Transverse colon (tissue), 4 donors: Measurements from ENCODE around the gene ITM2C. TPM values are rescaled to one million over a fixed set of nuclear protein-coding genes. Genes with fewer than 3 reads are reported as not detected.
A peak's percentile ranks its signal among the peaks of the same experiment; 100 is the strongest.

Experiments
- DNase-seq: peaks from one replicate; pipeline ENCODE4 v3.0.0-alpha.2; 2019
- H3K27ac ChIP-seq, 4 donors: fragments of 200-600 bp; sonication (generic); 2 replicates each; pipeline ENCODE4 v1.5.1; 2016 to 2018; ENCODE audit warnings: inconsistent platforms in 4 of 4
- H3K27me3 ChIP-seq: fragments of 200-600 bp; sonication (generic); 2 replicates; pipeline ENCODE4 v1.5.1; 2017; ENCODE audit warnings: inconsistent platforms
- H3K36me3 ChIP-seq, 4 donors: fragments of 200-600 bp; sonication (generic); 2 replicates each; pipeline ENCODE4 v1.5.1; 2017 to 2019; ENCODE audit warnings: inconsistent platforms in 4 of 4
- H3K4me1 ChIP-seq, 4 donors: fragments of 200-600 bp; sonication (generic); 2 replicates each; pipeline ENCODE4 v1.5.1; 2017 to 2020; ENCODE audit warnings: inconsistent platforms in 4 of 4
- H3K4me3 ChIP-seq, 4 donors: fragments of 200-600 bp; sonication (generic); 1 replicate in 1 of 4; 2 replicates in 3 of 4; pipeline versions ENCODE4 v1.5.1 to v1.6.1; 2017 to 2019; ENCODE audit warnings: inconsistent platforms in 4 of 4
- H3K9me3 ChIP-seq, 2 donors: fragments of 200-600 bp; sonication (generic); 2 replicates each; pipeline ENCODE4 v1.5.1; 2017 to 2019; ENCODE audit warnings: inconsistent platforms in 2 of 2
- EP300 ChIP-seq: sonication (generic); formaldehyde crosslinking; IDR thresholded peaks from one replicate; pipeline ENCODE4 v1.6.1; 2017; ENCODE audit warnings: antibody characterized with exemption, low read depth
- POLR2A ChIP-seq: fragments of 450-650 bp; IDR thresholded peaks from one replicate; pipeline ENCODE4 v1.6.1; 2016; ENCODE audit warnings: antibody characterized with exemption, mild to moderate bottlenecking, moderate library complexity
- POLR2AphosphoS5 ChIP-seq, 3 donors: sonication (generic); formaldehyde crosslinking; IDR thresholded peaks; one replicate each; pipeline ENCODE4 v1.6.1; 2016; ENCODE audit warnings: antibody characterized with exemption in 3 of 3
- WGBS, 2 donors: methylation state at CpG; one replicate each; pipeline ENCODE4 v1.1.5; 2018; ENCODE audit warnings: low coverage in 1 of 2; 5-methylcytosine and 5-hydroxymethylcytosine counted together
- in situ Hi-C, 4 donors: fragments of 200-750 bp; cut with MboI; loops; one replicate each; pipeline versions ENCODE4 v1.15.0 to v1.15.1; 2017; ENCODE audit warnings: low sequenced_read_pairs in 3 of 4, low pct_ligation_motif_present in 1 of 4, low pct_unique_long_range_greater_than_20kb in 1 of 4
- intact Hi-C: fragments of 100-400 bp; cut with DNase I; formaldehyde crosslinking; loops from one replicate; pipeline ENCODE4 v1.15.1; 2023; ENCODE audit warnings: low total_unique reads
- total RNA-seq, 4 donors: library from RNA; depleted of rRNA; stranded (reverse); fragments of >200 nt; gene quantifications; one replicate each; pipeline ENCODE4 v1.1.0, GENCODE V29; 2016
- TF ChIP-seq, protein P1 (sequence below), 5 experiments: fragments of 200-600 bp in 3 of 5; fragments of 450-650 bp in 2 of 5; sonication (generic) in 3 of 5; IDR thresholded peaks; 1 replicate in 2 of 5; 2 replicates in 3 of 5; pipeline ENCODE4 v1.5.1; 2016 to 2017; ENCODE audit warnings: antibody characterized with exemption in 5 of 5, inconsistent platforms in 3 of 5, mild to moderate bottlenecking in 2 of 5, moderate library complexity in 1 of 5

Gene ITM2C
- total RNA-seq, 4 donors from 2014 or later, result 911 to 2,535 (median 1,776) TPM

DNA sequence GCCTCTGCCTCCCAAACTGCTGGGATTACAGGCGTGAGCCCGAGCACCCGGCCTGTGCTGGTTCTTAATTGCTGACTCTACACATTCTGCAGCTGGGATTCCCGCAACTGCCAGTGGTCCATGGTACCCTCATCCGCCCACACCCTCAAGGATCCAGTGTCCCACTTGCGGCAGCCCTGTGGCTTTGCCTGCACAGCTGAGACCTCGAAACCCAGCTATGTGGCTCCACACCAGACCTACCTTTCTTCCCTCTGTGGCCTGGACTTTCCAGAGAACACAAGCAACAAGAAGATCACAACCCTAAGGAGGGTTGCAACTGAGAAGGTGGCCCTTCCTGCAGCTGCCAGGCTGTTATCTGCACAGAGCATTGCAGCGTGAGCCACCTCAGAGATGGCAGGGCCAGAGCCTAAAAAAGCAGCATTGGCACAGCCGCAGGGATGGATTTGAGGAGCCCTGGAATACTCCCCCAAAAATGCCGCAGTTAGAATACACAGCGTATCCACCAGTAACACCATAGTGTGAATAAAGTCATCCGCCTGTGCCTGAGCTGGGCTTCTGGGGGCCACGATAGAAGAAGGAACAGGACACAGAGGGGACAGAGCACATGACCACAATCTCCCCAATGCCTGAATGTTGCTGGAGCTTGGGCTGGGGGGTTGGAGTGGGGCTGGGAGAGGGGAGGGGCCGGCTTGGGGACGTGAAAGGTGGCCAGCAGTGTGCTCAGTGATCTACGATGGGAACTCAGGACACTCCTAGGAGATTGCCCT is 58.4 kb downstream of the ITM2C start:
- no peak overlapping the region for H3K4me3 ChIP-seq
- intact Hi-C loops, result no loop called here
- WGBS, 2 donors, result 87 to 100% methylated on average over 5 to 16 of the region's 16 CpGs
- no peak for TF ChIP-seq EP300
- TF ChIP-seq POLR2A, result no peak
- no peak for TF ChIP-seq POLR2AphosphoS5 (IDR thresholded peaks at IDR 0.05)
- TF ChIP-seq, protein P1, sequence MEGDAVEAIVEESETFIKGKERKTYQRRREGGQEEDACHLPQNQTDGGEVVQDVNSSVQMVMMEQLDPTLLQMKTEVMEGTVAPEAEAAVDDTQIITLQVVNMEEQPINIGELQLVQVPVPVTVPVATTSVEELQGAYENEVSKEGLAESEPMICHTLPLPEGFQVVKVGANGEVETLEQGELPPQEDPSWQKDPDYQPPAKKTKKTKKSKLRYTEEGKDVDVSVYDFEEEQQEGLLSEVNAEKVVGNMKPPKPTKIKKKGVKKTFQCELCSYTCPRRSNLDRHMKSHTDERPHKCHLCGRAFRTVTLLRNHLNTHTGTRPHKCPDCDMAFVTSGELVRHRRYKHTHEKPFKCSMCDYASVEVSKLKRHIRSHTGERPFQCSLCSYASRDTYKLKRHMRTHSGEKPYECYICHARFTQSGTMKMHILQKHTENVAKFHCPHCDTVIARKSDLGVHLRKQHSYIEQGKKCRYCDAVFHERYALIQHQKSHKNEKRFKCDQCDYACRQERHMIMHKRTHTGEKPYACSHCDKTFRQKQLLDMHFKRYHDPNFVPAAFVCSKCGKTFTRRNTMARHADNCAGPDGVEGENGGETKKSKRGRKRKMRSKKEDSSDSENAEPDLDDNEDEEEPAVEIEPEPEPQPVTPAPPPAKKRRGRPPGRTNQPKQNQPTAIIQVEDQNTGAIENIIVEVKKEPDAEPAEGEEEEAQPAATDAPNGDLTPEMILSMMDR (IDR thresholded peaks at IDR 0.05), result no peak
- no peaks in the 10 kb centered on the region for H3K36me3 ChIP-seq
- peak; percentile 5 for DNase-seq
- in situ Hi-C loops, result no loop called here
- H3K27ac ChIP-seq, result no peak overlapping the region
- H3K4me1 ChIP-seq, result no peaks in the 10 kb centered on the region
- H3K9me3 ChIP-seq, result no peaks in the 10 kb centered on the region
- H3K27me3 ChIP-seq, result peaks cover 6% of the 10 kb centered on the region

DNA sequence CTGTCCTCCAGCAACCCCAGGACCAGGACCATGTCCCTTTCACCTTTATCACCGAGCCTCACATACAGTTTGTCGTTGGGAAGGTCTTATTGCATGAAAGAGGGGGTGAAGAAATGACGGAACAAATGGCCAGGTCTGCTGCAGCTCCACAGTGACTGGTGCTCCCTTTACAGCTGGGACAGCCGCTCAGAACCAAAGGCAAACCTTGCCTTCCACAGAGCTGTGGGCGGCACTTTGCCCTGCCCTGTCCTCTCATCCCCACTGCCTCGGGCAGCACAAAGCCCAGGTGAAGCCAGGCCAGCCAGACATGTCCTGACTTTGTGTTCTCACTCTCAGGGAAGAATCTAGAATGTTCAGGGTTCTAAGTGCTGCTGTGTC is 59.3 kb downstream of the ITM2C start:
- peak; percentile 3 for DNase-seq
- no peak overlapping the region for H3K27ac ChIP-seq
- H3K9me3 ChIP-seq, result no peaks in the 10 kb centered on the region
- H3K4me1 ChIP-seq, result no peaks in the 10 kb centered on the region
- H3K27me3 ChIP-seq, result peaks cover 4% of the 10 kb centered on the region
- TF ChIP-seq POLR2AphosphoS5 (IDR thresholded peaks at IDR 0.05), result no peak
- no peaks in the 10 kb centered on the region for H3K36me3 ChIP-seq
- WGBS, 2 donors, result 56% methylated on average over 6 of the region's 6 CpGs; no CpG with 5 or more reads in 1 of the 2 donors
- in situ Hi-C loops (no loop called here), intact Hi-C loops (no loop called here)
- H3K4me3 ChIP-seq, result no peak overlapping the region

DNA sequence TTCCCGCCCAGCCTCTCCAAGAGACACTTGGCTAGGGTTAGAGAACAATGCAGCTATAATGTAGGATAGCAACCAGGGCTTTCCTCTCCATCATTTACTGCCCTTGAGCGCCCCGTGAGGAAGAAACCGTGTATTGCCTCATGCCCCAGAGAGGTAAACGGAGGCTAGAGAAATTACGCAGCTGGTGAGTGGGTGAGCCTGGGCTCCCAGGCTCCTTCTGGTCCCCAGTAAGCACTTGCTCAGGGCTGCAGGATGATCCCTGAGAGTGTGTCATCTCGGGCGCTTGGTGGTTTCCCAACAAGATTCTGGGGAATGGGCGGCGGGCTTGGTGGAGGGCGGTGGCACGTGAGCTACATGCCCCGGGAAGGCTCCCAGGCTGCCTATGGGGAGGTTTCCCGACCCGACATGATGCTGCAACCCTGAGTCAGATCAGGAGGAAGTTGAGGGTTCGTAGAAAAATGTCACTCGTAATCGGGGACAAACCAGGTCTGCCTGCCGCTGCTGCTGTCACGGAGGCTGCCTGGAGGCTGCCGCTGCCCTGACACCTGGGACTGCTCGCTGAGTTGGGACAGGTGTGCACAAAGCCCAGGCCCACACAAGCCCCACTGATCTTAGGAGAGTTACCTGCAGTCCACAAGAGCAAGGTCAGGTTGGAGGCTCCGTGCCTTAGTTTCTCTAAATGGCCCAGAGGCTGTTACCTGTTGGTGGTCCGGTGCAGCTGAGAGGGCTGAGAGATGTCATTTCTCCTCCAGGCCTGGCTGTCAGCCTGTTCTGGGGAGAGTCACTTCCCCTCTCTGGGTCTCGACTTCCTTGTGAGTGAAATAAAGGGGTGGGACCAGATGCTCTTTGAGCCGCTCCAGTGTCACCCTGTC is 60.0 kb downstream of the ITM2C start, which contains the start of gene GPR55:
Gene GPR55, minus strand, starts transcription at position 773 of the 872 bp plus-strand sequence. CDS start 14,280 bp downstream, outside the sequence.
- TF ChIP-seq, protein P1 (IDR thresholded peaks at IDR 0.05), result peak in 3 of 5 experiments; percentile 22 to 35 (median 24)
- TF ChIP-seq EP300 (no peak), POLR2AphosphoS5 (IDR thresholded peaks at IDR 0.05) (no peak), POLR2A (no peak)
- peaks cover 4% of the 10 kb centered on the region for H3K27me3 ChIP-seq
- WGBS, 2 donors, result 70 to 76% methylated on average over 2 to 26 of the region's 26 CpGs
- in situ Hi-C loops, result no loop called here
- intact Hi-C loops, result no loop called here
- H3K4me1 ChIP-seq, result no peaks in the 10 kb centered on the region
- no peaks in the 10 kb centered on the region for H3K9me3 ChIP-seq
- peak within 1 kb of the TSS in 1 of 4 donors; percentile 9 for H3K4me3 ChIP-seq
- H3K27ac ChIP-seq, result peak within 1 kb of the TSS in 1 of 4 donors; percentile 21
- DNase-seq, result peak; percentile 56
- H3K36me3 ChIP-seq, result no peaks in the 10 kb centered on the region

DNA sequence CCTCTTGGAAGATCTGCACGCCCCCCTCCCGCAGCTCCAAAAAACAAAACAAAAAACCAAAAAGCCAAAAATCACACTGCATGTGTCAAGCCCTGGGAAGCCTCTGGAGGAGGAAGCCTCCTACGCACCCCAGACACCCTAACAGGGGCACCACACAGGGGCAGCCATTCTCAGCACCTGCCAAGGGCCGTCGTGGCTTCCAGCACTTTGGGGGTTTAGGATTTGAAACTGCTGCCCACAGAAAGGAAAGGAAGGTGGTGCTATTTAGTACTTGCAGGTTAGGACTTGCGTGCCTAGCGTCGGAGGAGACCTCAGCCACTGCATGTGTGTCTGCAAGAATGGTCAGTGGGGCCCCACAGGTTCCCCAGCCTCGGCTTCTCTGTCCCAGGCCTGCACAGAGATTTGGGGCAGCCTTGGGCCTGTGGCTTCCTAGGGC is 60.7 kb downstream of the ITM2C start:
- DNase-seq, result peak; percentile 6
- no peaks in the 10 kb centered on the region for H3K36me3 ChIP-seq
- no peaks in the 10 kb centered on the region for H3K4me1 ChIP-seq
- H3K9me3 ChIP-seq, result no peaks in the 10 kb centered on the region
- no peak overlapping the region for H3K4me3 ChIP-seq
- in situ Hi-C loops, result no loop called here
- TF ChIP-seq EP300 (no peak), POLR2AphosphoS5 (IDR thresholded peaks at IDR 0.05) (no peak)
- TF ChIP-seq, protein P1 (IDR thresholded peaks at IDR 0.05), result no peak
- no peaks in the 10 kb centered on the region for H3K27me3 ChIP-seq
- H3K27ac ChIP-seq, result peak overlapping the region in 1 of 4 donors; percentile 21
- WGBS, 2 donors, result 53 to 73% methylated on average over 7 to 9 of the region's 9 CpGs
- intact Hi-C loops, result no loop called here
